GM12892 (cell line): ENCODE measurements around the gene TRMT1.

Experiments
- POLR2A ChIP-seq: IDR thresholded peaks from 2 replicates; pipeline ENCODE4 v1.6.1; 2011; ENCODE audit warnings: low read depth, low read length, control low read depth
- POLR2AphosphoS5 ChIP-seq: IDR thresholded peaks from 2 replicates; pipeline ENCODE4 v1.6.1; 2011; ENCODE audit warnings: low read depth, low read length, control low read depth

DNA sequence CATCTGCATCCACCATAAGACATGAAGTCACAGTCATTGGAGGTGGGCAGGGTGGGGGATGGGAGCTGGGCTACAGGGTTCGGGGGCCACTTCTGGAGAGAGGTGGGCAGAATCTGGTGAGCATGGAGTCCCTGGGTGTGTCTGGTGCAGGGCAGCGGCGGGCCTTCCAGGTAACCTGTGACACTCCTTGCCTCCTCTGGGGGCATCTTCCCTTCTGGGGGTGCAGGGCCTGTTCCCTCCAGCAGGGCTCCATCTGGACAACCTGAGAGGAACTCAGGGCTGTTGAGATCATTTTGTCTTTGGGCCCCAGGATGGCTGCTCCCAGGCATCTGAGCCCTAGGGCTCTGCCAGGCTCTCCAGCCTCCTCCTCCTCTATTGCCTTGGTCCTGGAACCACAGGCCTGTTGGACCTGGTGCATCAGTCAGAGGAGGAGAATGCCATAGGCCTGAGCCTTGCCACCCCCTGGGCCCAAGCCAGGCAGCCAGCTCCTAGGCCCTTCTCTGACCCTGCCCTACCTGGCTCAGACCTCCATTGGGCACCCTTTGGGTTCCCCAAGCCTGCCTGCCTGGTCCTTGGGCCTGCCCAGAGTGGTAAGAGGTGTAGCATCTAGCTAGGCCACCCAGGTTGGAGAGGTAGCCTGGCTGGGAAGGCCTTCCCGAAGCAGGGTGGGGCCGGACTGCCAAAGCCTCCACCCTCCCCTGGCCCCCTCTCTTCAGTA, 27.2 kb downstream of the TRMT1 start:
- no peak for TF ChIP-seq POLR2AphosphoS5
- no peak for TF ChIP-seq POLR2A
